Skin of body (tissue), 2 donors: ENCODE results near the gene TRNAU1AP. TPM values are rescaled to one million over a fixed set of nuclear protein-coding genes. Genes with fewer than 3 reads are reported as not detected.
"Not testable (repeated sequence)": the region's sequence is repeated elsewhere in the genome, so short reads cannot be mapped to it uniquely, and the experiment has no call there.

Experiments
- DNase-seq: peaks from one replicate; lab custom pipeline; 2025; lab: John Stamatoyannopoulos, UW
- total RNA-seq: library from RNA; depleted of rRNA; stranded (reverse); fragments of >200 nt; gene quantifications from one replicate; pipeline ENCODE4 v1.2.3, GENCODE V29; 2014

The TRNAU1AP gene
- 19.5 TPM for total RNA-seq

GRCh38 chr1:28552758-28553663, at the start of gene TRNAU1AP:
TRNAU1AP (plus strand) TSS chr1:28553085; CDS start chr1:28553111, 26 bp downstream.
- DNase-seq, result peak; percentile 97

- no peak for DNase-seq
These were observed 49.8 kb upstream of the TRNAU1AP start for GRCh38 chr1:28503117-28503516.

- peak; percentile 98 for DNase-seq
These were observed 47.3 kb upstream of the TRNAU1AP start, which contains the start of gene RCC1 for GRCh38 chr1:28505406-28506187. RCC1 (plus strand) TSS chr1:28506043; CDS start chr1:28529867, 23,824 bp downstream.

- no peak for DNase-seq
These were observed 46.0 kb upstream of the TRNAU1AP start for GRCh38 chr1:28506907-28507246.

- no peak for DNase-seq
These were observed 45.6 kb upstream of the TRNAU1AP start for GRCh38 chr1:28507247-28507645.

- no peak for DNase-seq
These were observed 45.0 kb upstream of the TRNAU1AP start for GRCh38 chr1:28507646-28508434.

GRCh38 chr1:28508435-28508754, 44.5 kb upstream of the TRNAU1AP start:
- no peak for DNase-seq

- no peak for DNase-seq
These were observed 43.1 kb upstream of the TRNAU1AP start for GRCh38 chr1:28509705-28510272.

GRCh38 chr1:28510273-28510969, 42.5 kb upstream of the TRNAU1AP start:
- no peak for DNase-seq

GRCh38 chr1:28510970-28511440, 41.9 kb upstream of the TRNAU1AP start:
- no peak for DNase-seq

- DNase-seq, result no peak
These were observed 40.8 kb upstream of the TRNAU1AP start for GRCh38 chr1:28512058-28512611.

GRCh38 chr1:28514445-28514933, 38.4 kb upstream of the TRNAU1AP start:
- DNase-seq, result not testable (repeated sequence)

- no peak for DNase-seq
These were observed 36.3 kb upstream of the TRNAU1AP start for GRCh38 chr1:28516518-28516956.

GRCh38 chr1:28517649-28517999, 35.3 kb upstream of the TRNAU1AP start:
- no peak for DNase-seq

- peak; percentile 68 for DNase-seq
These were observed 34.7 kb upstream of the TRNAU1AP start for GRCh38 chr1:28518000-28518744.

- no peak for DNase-seq
These were observed 34.0 kb upstream of the TRNAU1AP start for GRCh38 chr1:28518745-28519341.

GRCh38 chr1:28519946-28520725, 32.7 kb upstream of the TRNAU1AP start:
- DNase-seq, result no peak

- not testable (repeated sequence) for DNase-seq
These were observed 32.1 kb upstream of the TRNAU1AP start for GRCh38 chr1:28520796-28521195.
